ENCODE results near the gene LRRC63. TPM values are rescaled to one million over a fixed set of nuclear protein-coding genes. Genes with fewer than 3 reads are reported as not detected.

The LRRC63 gene
- total RNA-seq, 1 donor from 2014 or later: not detected

- H3K27me3 Mint-ChIP-seq (ENCODE audit: unreplicated experiment): no peaks in the 10 kb centered on the region
- no peak for DNase-seq (ENCODE audit: low spot score)
- H3K4me1 Mint-ChIP-seq (ENCODE audit: unreplicated experiment): peaks cover 24% of the 10 kb centered on the region
- no peaks in the 10 kb centered on the region for H3K9me3 Mint-ChIP-seq (ENCODE audit: unreplicated experiment)
- H3K4me3 Mint-ChIP-seq (ENCODE audit: unreplicated experiment): no peak overlapping the region
- H3K27ac Mint-ChIP-seq (ENCODE audit: unreplicated experiment): no peak overlapping the region
- no peaks in the 10 kb centered on the region for H3K36me3 Mint-ChIP-seq (ENCODE audit: low read depth, unreplicated experiment)
- TF ChIP-seq CTCF (IDR thresholded peaks at IDR 0.05; ENCODE audit: unreplicated experiment): no peak
Measured at GRCh38 chr13:46166947-46167610, 44.6 kb upstream of the LRRC63 start.

GRCh38 chr13:46168341-46168740 is 43.4 kb upstream of the LRRC63 start:
- H3K4me3 Mint-ChIP-seq (ENCODE audit: unreplicated experiment): no peak overlapping the region
- peaks cover 34% of the 10 kb centered on the region for H3K4me1 Mint-ChIP-seq (ENCODE audit: unreplicated experiment)
- no peak for TF ChIP-seq CTCF (IDR thresholded peaks at IDR 0.05; ENCODE audit: unreplicated experiment)
- no peak for DNase-seq (ENCODE audit: low spot score)
- no peaks in the 10 kb centered on the region for H3K36me3 Mint-ChIP-seq (ENCODE audit: low read depth, unreplicated experiment)
- H3K27me3 Mint-ChIP-seq (ENCODE audit: unreplicated experiment): no peaks in the 10 kb centered on the region
- H3K27ac Mint-ChIP-seq (ENCODE audit: unreplicated experiment): no peak overlapping the region
- no peaks in the 10 kb centered on the region for H3K9me3 Mint-ChIP-seq (ENCODE audit: unreplicated experiment)

- H3K36me3 Mint-ChIP-seq (ENCODE audit: low read depth, unreplicated experiment): no peaks in the 10 kb centered on the region
- TF ChIP-seq CTCF (IDR thresholded peaks at IDR 0.05; ENCODE audit: unreplicated experiment): no peak
- DNase-seq (ENCODE audit: low spot score): no peak
- H3K27me3 Mint-ChIP-seq (ENCODE audit: unreplicated experiment): no peaks in the 10 kb centered on the region
- H3K27ac Mint-ChIP-seq (ENCODE audit: unreplicated experiment): no peak overlapping the region
- H3K4me3 Mint-ChIP-seq (ENCODE audit: unreplicated experiment): no peak overlapping the region
- peaks cover 37% of the 10 kb centered on the region for H3K4me1 Mint-ChIP-seq (ENCODE audit: unreplicated experiment)
- no peaks in the 10 kb centered on the region for H3K9me3 Mint-ChIP-seq (ENCODE audit: unreplicated experiment)
Measured at GRCh38 chr13:46168783-46169182, 42.9 kb upstream of the LRRC63 start.

- no peak for TF ChIP-seq CTCF (IDR thresholded peaks at IDR 0.05; ENCODE audit: unreplicated experiment)
- H3K36me3 Mint-ChIP-seq (ENCODE audit: low read depth, unreplicated experiment): no peaks in the 10 kb centered on the region
- H3K9me3 Mint-ChIP-seq (ENCODE audit: unreplicated experiment): no peaks in the 10 kb centered on the region
- peaks cover 38% of the 10 kb centered on the region for H3K4me1 Mint-ChIP-seq (ENCODE audit: unreplicated experiment)
- H3K27ac Mint-ChIP-seq (ENCODE audit: unreplicated experiment): peak overlapping the region; percentile 83
- H3K27me3 Mint-ChIP-seq (ENCODE audit: unreplicated experiment): no peaks in the 10 kb centered on the region
- DNase-seq (ENCODE audit: low spot score): no peak
- no peak overlapping the region for H3K4me3 Mint-ChIP-seq (ENCODE audit: unreplicated experiment)
Measured at GRCh38 chr13:46169758-46170157, 42.0 kb upstream of the LRRC63 start.

- DNase-seq (ENCODE audit: low spot score): no peak
- Mint-ChIP-seq H3K36me3 (ENCODE audit: low read depth, unreplicated experiment) (no peaks in the 10 kb centered on the region), H3K27ac (ENCODE audit: unreplicated experiment) (no peak overlapping the region), H3K9me3 (ENCODE audit: unreplicated experiment) (no peaks in the 10 kb centered on the region), H3K27me3 (ENCODE audit: unreplicated experiment) (no peaks in the 10 kb centered on the region), H3K4me1 (ENCODE audit: unreplicated experiment) (peaks cover 38% of the 10 kb centered on the region), H3K4me3 (ENCODE audit: unreplicated experiment) (no peak overlapping the region)
- TF ChIP-seq CTCF (IDR thresholded peaks at IDR 0.05; ENCODE audit: unreplicated experiment): no peak
Measured at GRCh38 chr13:46170268-46170667, 41.5 kb upstream of the LRRC63 start.
